Spleen (tissue), 7 donors: Measurements from ENCODE around the gene ZNRF3.

Experiments
- POLR2A ChIP-seq, 3 donors: fragments of 450-650 bp; IDR thresholded peaks; one replicate each; pipeline ENCODE4 v1.5.1; 2017; ENCODE audit warnings: antibody characterized with exemption in 3 of 3, mild to moderate bottlenecking in 1 of 3
- POLR2AphosphoS5 ChIP-seq, 3 donors: sonication (generic); formaldehyde crosslinking; IDR thresholded peaks; one replicate each; pipeline ENCODE4 v1.5.1; 2017; ENCODE audit warnings: antibody characterized with exemption in 3 of 3
- TF ChIP-seq, protein P1 (sequence below), 11 experiments: fragments of 200-600 bp in 7 of 11; fragments of 450-650 bp in 4 of 11; sonication (generic) in 4 of 11; IDR thresholded peaks in 8 of 11; conservative IDR thresholded peaks in 3 of 11; 1 replicate in 7 of 11; 2 replicates in 4 of 11; pipeline versions ENCODE4 v1.4.0 to v1.8.0; 2016 to 2021; ENCODE audit warnings: antibody characterized with exemption in 11 of 11, inconsistent platforms in 4 of 11, mild to moderate bottlenecking in 1 of 11
- donor health status: DM: no; HTN: no; CAD: no; lungs with moderate emphysema.
- donor health status: DM: no; HTN: no; CAD: no.
- donor health status: DM: no; HTN: no; CAD: no.

DNA sequence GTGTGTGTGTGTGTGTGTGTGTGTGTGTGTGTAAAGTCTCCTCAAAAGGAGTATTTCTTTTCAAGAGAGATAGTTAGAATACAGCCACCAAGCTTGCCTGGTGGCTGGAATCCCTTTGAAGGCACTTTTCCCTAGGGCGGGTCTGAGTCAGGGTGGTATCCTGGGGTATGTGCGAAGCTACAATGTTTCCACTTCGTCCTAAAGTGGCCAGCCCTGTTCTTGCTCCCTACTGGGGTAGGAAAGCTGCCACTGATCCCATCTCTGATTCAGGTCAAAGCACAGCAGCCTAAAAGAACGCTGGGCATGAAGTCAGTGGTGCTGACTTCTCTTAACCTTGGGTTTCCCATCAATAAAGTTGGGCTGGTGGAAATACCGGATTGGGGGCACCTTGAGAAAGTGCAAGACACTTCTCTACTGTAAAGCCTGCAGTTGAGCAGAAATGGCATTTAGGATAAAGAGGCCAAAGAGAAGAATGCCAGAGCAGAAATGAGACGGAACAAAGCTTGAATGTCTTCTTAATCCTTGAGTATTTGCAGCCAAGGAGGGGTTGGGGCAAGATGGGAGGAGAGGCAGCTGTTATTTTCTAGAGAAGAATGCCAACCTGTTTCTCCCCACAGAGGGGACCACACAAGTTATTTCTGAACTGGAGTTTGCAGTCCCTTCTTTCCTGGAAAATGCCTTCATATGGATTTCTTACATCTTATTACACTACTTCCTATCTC lies 35.3 kb downstream of the ZNRF3 start:
- no peak for TF ChIP-seq POLR2AphosphoS5 (IDR thresholded peaks at IDR 0.05)
- TF ChIP-seq, protein P1, sequence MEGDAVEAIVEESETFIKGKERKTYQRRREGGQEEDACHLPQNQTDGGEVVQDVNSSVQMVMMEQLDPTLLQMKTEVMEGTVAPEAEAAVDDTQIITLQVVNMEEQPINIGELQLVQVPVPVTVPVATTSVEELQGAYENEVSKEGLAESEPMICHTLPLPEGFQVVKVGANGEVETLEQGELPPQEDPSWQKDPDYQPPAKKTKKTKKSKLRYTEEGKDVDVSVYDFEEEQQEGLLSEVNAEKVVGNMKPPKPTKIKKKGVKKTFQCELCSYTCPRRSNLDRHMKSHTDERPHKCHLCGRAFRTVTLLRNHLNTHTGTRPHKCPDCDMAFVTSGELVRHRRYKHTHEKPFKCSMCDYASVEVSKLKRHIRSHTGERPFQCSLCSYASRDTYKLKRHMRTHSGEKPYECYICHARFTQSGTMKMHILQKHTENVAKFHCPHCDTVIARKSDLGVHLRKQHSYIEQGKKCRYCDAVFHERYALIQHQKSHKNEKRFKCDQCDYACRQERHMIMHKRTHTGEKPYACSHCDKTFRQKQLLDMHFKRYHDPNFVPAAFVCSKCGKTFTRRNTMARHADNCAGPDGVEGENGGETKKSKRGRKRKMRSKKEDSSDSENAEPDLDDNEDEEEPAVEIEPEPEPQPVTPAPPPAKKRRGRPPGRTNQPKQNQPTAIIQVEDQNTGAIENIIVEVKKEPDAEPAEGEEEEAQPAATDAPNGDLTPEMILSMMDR (IDR thresholded peaks at IDR 0.05 in 8 of 11, conservative IDR thresholded peaks at IDR 0.05 in 3 of 11), result no peak
- no peak for TF ChIP-seq POLR2A (IDR thresholded peaks at IDR 0.05)
